Peyer's patch (tissue), 4 donors: ENCODE measurements around the gene BMP8B. TPM values are rescaled to one million over a fixed set of nuclear protein-coding genes. Genes with fewer than 3 reads are reported as not detected.
A peak's percentile ranks its signal among the peaks of the same experiment; 100 is the strongest.

ENCODE experiments used
- DNase-seq, 3 donors: peaks; one replicate each; pipeline ENCODE4 v3.0.0-alpha.2; 2017 to 2019
- H3K27ac ChIP-seq, 4 donors: fragments of 200-600 bp; sonication (generic); one replicate each; pipeline ENCODE4 v1.5.1; 2016 to 2019
- H3K27me3 ChIP-seq, 2 donors: fragments of 200-600 bp; sonication (generic); one replicate each; pipeline ENCODE4 v1.5.1; 2019
- H3K36me3 ChIP-seq, 3 donors: fragments of 200-600 bp; sonication (generic); one replicate each; pipeline ENCODE4 v1.5.1; 2016 to 2019
- H3K4me1 ChIP-seq, 4 donors: fragments of 200-600 bp; sonication (generic); one replicate each; pipeline ENCODE4 v1.5.1; 2016 to 2019
- H3K4me3 ChIP-seq, 4 donors: fragments of 200-600 bp; sonication (generic); 1 replicate in 3 of 4; 2 replicates in 1 of 4; pipeline ENCODE4 v1.5.1; 2016 to 2019; ENCODE audit warnings: mild to moderate bottlenecking in 1 of 4
- H3K9me3 ChIP-seq, 4 donors: fragments of 200-600 bp; sonication (generic); one replicate each; pipeline ENCODE4 v1.5.1; 2016 to 2019; ENCODE audit warnings: mild to moderate bottlenecking in 1 of 4
- CTCF ChIP-seq, 6 experiments: fragments of 450-650 bp in 4 of 6; fragments of 200-600 bp in 2 of 6; sonication (generic) in 1 of 6; IDR thresholded peaks; one replicate each; pipeline ENCODE4 v1.5.1; 2017 to 2019; ENCODE audit warnings: antibody characterized with exemption in 6 of 6, mild to moderate bottlenecking in 3 of 6, moderate library complexity in 1 of 6
- POLR2A ChIP-seq, 2 donors: fragments of 450-650 bp; IDR thresholded peaks; one replicate each; pipeline ENCODE4 v1.5.1; 2017; ENCODE audit warnings: antibody characterized with exemption in 2 of 2, mild to moderate bottlenecking in 2 of 2, moderate library complexity in 2 of 2
- total RNA-seq, 4 donors: library from RNA; depleted of rRNA; stranded (reverse); fragments of >200 nt; gene quantifications; one replicate each; pipeline ENCODE4 v1.1.0, GENCODE V29; 2016

Gene BMP8B
- total RNA-seq, result 10 to 100 TPM in 3 of 4 donors, 1 to 10 TPM in 1; 1.7 to 34.0 (median 15.7) TPM

GRCh38 chr1:39788758-39789570 is at the start of gene BMP8B:
BMP8B (minus strand) TSS chr1:39788865; CDS start chr1:39788485, 380 bp downstream.
- DNase-seq, result peak; percentile 63 to 84 (median 81)
- peak within 1 kb of the TSS; percentile 49 to 80 (median 70) for H3K27ac ChIP-seq
- peaks cover 0 to 12% (median 1%) of the 10 kb centered on the region in 4 donors for H3K4me1 ChIP-seq
- no peaks in the 10 kb centered on the region for H3K36me3 ChIP-seq
- no peaks in the 10 kb centered on the region for H3K27me3 ChIP-seq
- no peaks in the 10 kb centered on the region for H3K9me3 ChIP-seq
- TF ChIP-seq CTCF (IDR thresholded peaks at IDR 0.05) (no peak), POLR2A (IDR thresholded peaks at IDR 0.05) (peak; percentile 34 to 62)
- peak within 1 kb of the TSS; percentile 68 to 83 (median 72) for H3K4me3 ChIP-seq

- no peak overlapping the region for H3K27ac ChIP-seq
- no peaks in the 10 kb centered on the region for H3K9me3 ChIP-seq
- DNase-seq, result no peak
- H3K36me3 ChIP-seq, result peaks cover 0 to 23% (median 0%) of the 10 kb centered on the region in 3 donors
- no peak for TF ChIP-seq POLR2A (IDR thresholded peaks at IDR 0.05)
- no peak for TF ChIP-seq CTCF (IDR thresholded peaks at IDR 0.05)
- H3K27me3 ChIP-seq, result no peaks in the 10 kb centered on the region
- no peak overlapping the region for H3K4me3 ChIP-seq
- no peaks in the 10 kb centered on the region for H3K4me1 ChIP-seq
Observed at GRCh38 chr1:39836595-39837110, 48.0 kb upstream of the BMP8B start.

GRCh38 chr1:39835935-39836594 is 47.4 kb upstream of the BMP8B start:
- H3K4me1 ChIP-seq, result no peaks in the 10 kb centered on the region
- no peak for DNase-seq
- H3K27ac ChIP-seq, result no peak overlapping the region
- no peak overlapping the region for H3K4me3 ChIP-seq
- H3K9me3 ChIP-seq, result no peaks in the 10 kb centered on the region
- TF ChIP-seq POLR2A (IDR thresholded peaks at IDR 0.05) (no peak), CTCF (IDR thresholded peaks at IDR 0.05) (no peak)
- H3K27me3 ChIP-seq, result no peaks in the 10 kb centered on the region
- peaks cover 0 to 18% (median 0%) of the 10 kb centered on the region in 3 donors for H3K36me3 ChIP-seq

GRCh38 chr1:39835110-39835509 is 46.4 kb upstream of the BMP8B start:
- Histone ChIP-seq H3K4me1 (no peaks in the 10 kb centered on the region), H3K4me3 (no peak overlapping the region), H3K27me3 (no peaks in the 10 kb centered on the region), H3K36me3 (peaks cover 0 to 8% (median 0%) of the 10 kb centered on the region in 3 donors), H3K27ac (no peak overlapping the region), H3K9me3 (no peaks in the 10 kb centered on the region)
- TF ChIP-seq CTCF (IDR thresholded peaks at IDR 0.05) (no peak), POLR2A (IDR thresholded peaks at IDR 0.05) (no peak)
- DNase-seq, result no peak

- Histone ChIP-seq H3K27me3 (no peaks in the 10 kb centered on the region), H3K36me3 (no peaks in the 10 kb centered on the region), H3K4me1 (no peaks in the 10 kb centered on the region), H3K9me3 (no peaks in the 10 kb centered on the region), H3K27ac (no peak overlapping the region), H3K4me3 (no peak overlapping the region)
- TF ChIP-seq CTCF (IDR thresholded peaks at IDR 0.05) (no peak), POLR2A (IDR thresholded peaks at IDR 0.05) (no peak)
- DNase-seq, result no peak
Observed at GRCh38 chr1:39833621-39834385, 45.1 kb upstream of the BMP8B start.
